ENCODE data around the gene SND1. TPM values are rescaled to one million over a fixed set of nuclear protein-coding genes. Genes with fewer than 3 reads are reported as not detected.

Gene SND1
- total RNA-seq, 2 experiments from 2014 or later: 158 to 166 TPM

GRCh38 chr7:127732306-127732705, 80.3 kb downstream of the SND1 start:
- DNase-seq: no peak
- no peak for ATAC-seq
- Mint-ChIP-seq H3K27me3 (no peaks in the 10 kb centered on the region), H3K27ac (no peak overlapping the region), H3K9me3 (ENCODE audit: low read depth) (no peaks in the 10 kb centered on the region), H3K4me3 (no peak overlapping the region), H3K4me1 (no peaks in the 10 kb centered on the region), H3K36me3 (peaks cover 10% of the 10 kb centered on the region)
- CTCF ChIA-PET: no interaction called here

GRCh38 chr7:127733986-127734385, 82.0 kb downstream of the SND1 start:
- ATAC-seq: no peak
- Mint-ChIP-seq H3K4me1 (no peaks in the 10 kb centered on the region), H3K27me3 (no peaks in the 10 kb centered on the region), H3K27ac (no peak overlapping the region), H3K4me3 (no peak overlapping the region), H3K9me3 (ENCODE audit: low read depth) (no peaks in the 10 kb centered on the region), H3K36me3 (peaks cover 10% of the 10 kb centered on the region)
- no peak for DNase-seq
- CTCF ChIA-PET: interaction anchor here (0.6 kb wide), 1 partner anchor 401 kb away, joined by 3 read pairs; no protein-coding TSS in a partner anchor

- ATAC-seq: no peak
- Mint-ChIP-seq H3K36me3 (peaks cover 10% of the 10 kb centered on the region), H3K27ac (no peak overlapping the region), H3K27me3 (no peaks in the 10 kb centered on the region), H3K4me3 (no peak overlapping the region), H3K9me3 (ENCODE audit: low read depth) (no peaks in the 10 kb centered on the region), H3K4me1 (no peaks in the 10 kb centered on the region)
- CTCF ChIA-PET: no interaction called here
- DNase-seq: no peak
These were observed 84.5 kb downstream of the SND1 start for GRCh38 chr7:127736511-127736910.

DNA sequence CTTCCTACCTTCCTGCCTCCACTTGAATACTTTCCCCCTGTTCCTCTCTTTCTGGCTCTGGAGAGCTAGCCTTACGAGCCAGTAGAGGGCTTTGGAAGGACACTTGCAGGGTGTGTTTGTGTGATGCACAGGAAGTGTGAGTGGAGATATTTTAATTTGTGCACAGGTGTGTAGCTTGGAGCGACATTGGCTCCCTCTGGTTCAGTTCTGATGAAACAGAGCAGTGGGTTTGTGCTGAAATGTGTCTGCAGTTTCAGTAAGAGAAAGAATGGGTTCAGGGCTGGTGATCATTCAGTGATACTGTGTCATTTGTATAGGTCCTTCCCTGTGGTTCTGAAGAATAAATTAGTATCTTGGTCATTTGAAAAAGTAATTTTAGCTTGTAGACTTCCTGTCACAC, 86.9 kb downstream of the SND1 start:
- ATAC-seq (no peak), DNase-seq (no peak)
- Mint-ChIP-seq H3K27me3 (no peaks in the 10 kb centered on the region), H3K4me1 (peaks cover 2% of the 10 kb centered on the region), H3K9me3 (ENCODE audit: low read depth) (no peaks in the 10 kb centered on the region), H3K36me3 (peaks cover 12% of the 10 kb centered on the region), H3K27ac (no peak overlapping the region), H3K4me3 (no peak overlapping the region)
- CTCF ChIA-PET: no interaction called here

GRCh38 chr7:127741764-127742375, 89.9 kb downstream of the SND1 start:
- peaks cover 24% of the 10 kb centered on the region for H3K36me3 Mint-ChIP-seq
- H3K9me3 Mint-ChIP-seq (ENCODE audit: low read depth): no peaks in the 10 kb centered on the region
- peaks cover 21% of the 10 kb centered on the region for H3K4me1 Mint-ChIP-seq
- H3K27me3 Mint-ChIP-seq: no peaks in the 10 kb centered on the region
- CTCF ChIA-PET: no interaction called here
- ATAC-seq: no peak
- DNase-seq: no peak
- no peak overlapping the region for H3K27ac Mint-ChIP-seq
- no peak overlapping the region for H3K4me3 Mint-ChIP-seq

DNA sequence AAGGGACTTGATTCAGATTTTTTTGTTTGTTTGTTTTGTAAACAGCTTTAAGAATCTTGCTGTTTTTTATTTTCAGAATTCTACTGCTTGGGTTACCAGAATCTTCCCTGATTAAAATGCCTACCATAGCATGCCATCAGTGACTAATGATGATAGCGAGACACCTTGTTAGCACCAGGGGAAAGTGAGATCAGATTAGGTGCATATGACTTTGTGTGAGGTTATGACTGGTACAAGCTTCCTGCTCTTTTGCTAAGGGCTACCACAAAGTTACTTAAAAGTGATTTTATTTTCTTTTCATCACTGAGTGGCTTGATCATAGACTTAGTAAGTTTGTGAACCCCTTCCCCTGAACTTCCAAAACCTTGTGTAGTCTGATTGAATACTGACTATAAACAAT, 93.5 kb downstream of the SND1 start:
- ATAC-seq (peak; percentile 76), DNase-seq (no peak)
- no peaks in the 10 kb centered on the region for H3K27me3 Mint-ChIP-seq
- H3K4me1 Mint-ChIP-seq: peaks cover 24% of the 10 kb centered on the region
- peaks cover 39% of the 10 kb centered on the region for H3K36me3 Mint-ChIP-seq
- no peak overlapping the region for H3K4me3 Mint-ChIP-seq
- no peak overlapping the region for H3K27ac Mint-ChIP-seq
- no peaks in the 10 kb centered on the region for H3K9me3 Mint-ChIP-seq (ENCODE audit: low read depth)
- CTCF ChIA-PET: no interaction called here

- ATAC-seq: no peak
- no peak overlapping the region for H3K4me3 Mint-ChIP-seq
- H3K27me3 Mint-ChIP-seq: no peaks in the 10 kb centered on the region
- DNase-seq: no peak
- H3K27ac Mint-ChIP-seq: no peak overlapping the region
- peaks cover 39% of the 10 kb centered on the region for H3K36me3 Mint-ChIP-seq
- H3K4me1 Mint-ChIP-seq: peaks cover 15% of the 10 kb centered on the region
- CTCF ChIA-PET: interaction anchor here (1.5 to 1.6 kb wide), 2 partner anchors 11 to 385 kb away, joined by 3 to 5 read pairs; no protein-coding TSS in a partner anchor
- no peaks in the 10 kb centered on the region for H3K9me3 Mint-ChIP-seq (ENCODE audit: low read depth)
These were observed 99.1 kb downstream of the SND1 start for GRCh38 chr7:127751062-127751461.

DNA sequence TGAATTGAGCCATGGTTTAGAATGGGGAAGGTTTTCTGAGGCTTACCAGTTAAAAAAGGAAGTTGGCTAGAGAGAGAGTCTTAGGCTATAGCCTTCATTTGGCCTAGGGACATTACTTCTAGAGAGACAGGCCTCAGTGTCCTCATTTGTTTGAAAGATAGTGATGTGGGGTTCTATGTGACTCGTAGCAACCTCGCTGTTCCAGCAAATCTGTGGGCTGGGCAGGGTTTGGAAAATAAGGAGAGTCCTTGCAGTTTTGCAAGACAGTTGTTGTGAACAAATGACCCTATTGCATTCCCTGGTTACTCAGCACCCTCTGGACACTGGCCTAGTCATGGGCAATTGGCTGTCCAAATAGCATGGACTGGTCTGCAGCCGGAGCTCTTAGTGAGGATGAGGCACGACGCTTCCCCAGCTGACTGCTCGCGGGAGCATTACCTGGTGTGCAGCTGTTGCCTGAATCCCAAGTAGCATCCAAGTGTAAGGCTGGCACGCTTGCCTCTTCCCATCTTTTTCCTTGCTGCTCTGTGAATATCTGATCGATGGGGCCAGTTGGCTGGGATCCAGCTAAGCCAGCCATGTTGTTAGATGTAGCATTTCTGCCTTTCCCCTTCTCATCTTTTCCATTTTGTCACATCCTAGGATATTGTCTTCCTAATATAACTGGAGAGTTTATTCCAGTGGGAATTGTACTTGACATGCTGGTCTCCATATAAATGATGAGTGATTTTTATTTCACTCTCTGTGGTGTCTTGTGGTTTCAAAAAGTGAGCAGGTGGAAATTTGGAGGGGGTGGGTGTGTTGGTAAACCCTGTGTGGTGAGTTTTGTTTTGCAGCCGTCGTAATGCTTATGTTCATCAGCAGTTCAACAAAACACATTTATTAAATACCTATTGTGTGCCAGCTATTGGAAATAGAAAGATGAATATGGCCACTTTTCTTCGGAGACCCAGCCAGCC, 99.8 kb downstream of the SND1 start:
- peaks cover 15% of the 10 kb centered on the region for H3K4me1 Mint-ChIP-seq
- H3K27ac Mint-ChIP-seq: no peak overlapping the region
- CTCF ChIA-PET: interaction anchor here (1.5 to 1.6 kb wide), 2 partner anchors 11 to 384 kb away, joined by 3 to 5 read pairs; no protein-coding TSS in a partner anchor
- H3K4me3 Mint-ChIP-seq: no peak overlapping the region
- H3K36me3 Mint-ChIP-seq: peaks cover 35% of the 10 kb centered on the region
- DNase-seq: no peak
- no peaks in the 10 kb centered on the region for H3K9me3 Mint-ChIP-seq (ENCODE audit: low read depth)
- no peaks in the 10 kb centered on the region for H3K27me3 Mint-ChIP-seq
- no peak for ATAC-seq

- Mint-ChIP-seq H3K4me1 (peaks cover 15% of the 10 kb centered on the region), H3K27ac (no peak overlapping the region), H3K27me3 (no peaks in the 10 kb centered on the region), H3K4me3 (no peak overlapping the region), H3K9me3 (ENCODE audit: low read depth) (no peaks in the 10 kb centered on the region), H3K36me3 (peaks cover 33% of the 10 kb centered on the region)
- no peak for ATAC-seq
- DNase-seq: no peak
- CTCF ChIA-PET: no interaction called here
These were observed 100.8 kb downstream of the SND1 start for GRCh38 chr7:127752829-127753228.

GRCh38 chr7:127754457-127754856, 102.5 kb downstream of the SND1 start:
- Mint-ChIP-seq H3K4me1 (peaks cover 17% of the 10 kb centered on the region), H3K27ac (no peak overlapping the region), H3K9me3 (ENCODE audit: low read depth) (no peaks in the 10 kb centered on the region), H3K27me3 (no peaks in the 10 kb centered on the region), H3K4me3 (no peak overlapping the region), H3K36me3 (peaks cover 25% of the 10 kb centered on the region)
- DNase-seq (no peak), ATAC-seq (no peak)
- CTCF ChIA-PET: interaction anchor here (1.2 kb wide), 1 partner anchor 9 kb away, joined by 3 read pairs; no protein-coding TSS in a partner anchor

DNA sequence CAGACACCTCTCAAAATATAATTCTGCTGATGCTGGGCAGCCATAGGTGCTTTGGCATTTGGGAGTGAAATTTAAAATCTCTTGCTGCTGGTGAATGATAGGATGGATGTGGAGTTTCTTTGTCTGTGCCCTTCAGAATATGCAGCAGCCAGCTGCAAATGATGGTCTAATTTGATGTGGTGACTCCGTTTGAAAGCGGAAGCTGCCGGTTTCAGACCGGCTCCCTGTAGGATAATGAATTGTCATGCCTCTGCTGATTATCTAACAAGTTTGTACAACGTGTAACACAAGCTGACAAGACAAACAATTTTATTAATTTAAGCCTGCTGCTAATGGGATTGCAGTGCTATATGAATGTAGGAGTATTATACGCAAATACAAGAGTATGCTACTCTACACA, 103.5 kb downstream of the SND1 start:
- Mint-ChIP-seq H3K36me3 (peaks cover 24% of the 10 kb centered on the region), H3K4me3 (no peak overlapping the region), H3K27me3 (no peaks in the 10 kb centered on the region), H3K27ac (no peak overlapping the region), H3K4me1 (peaks cover 24% of the 10 kb centered on the region), H3K9me3 (ENCODE audit: low read depth) (no peaks in the 10 kb centered on the region)
- no peak for DNase-seq
- CTCF ChIA-PET: interaction anchor here (1.2 kb wide), 1 partner anchor 8 kb away, joined by 3 read pairs; no protein-coding TSS in a partner anchor
- ATAC-seq: no peak

GRCh38 chr7:127755965-127756364, 104.0 kb downstream of the SND1 start:
- H3K36me3 Mint-ChIP-seq: peaks cover 22% of the 10 kb centered on the region
- no peak overlapping the region for H3K27ac Mint-ChIP-seq
- H3K4me1 Mint-ChIP-seq: peaks cover 26% of the 10 kb centered on the region
- CTCF ChIA-PET: interaction anchor here (0.8 kb wide), 1 partner anchor 454 kb away, joined by 3 read pairs; no protein-coding TSS in a partner anchor
- ATAC-seq: no peak
- no peaks in the 10 kb centered on the region for H3K27me3 Mint-ChIP-seq
- no peak for DNase-seq
- no peak overlapping the region for H3K4me3 Mint-ChIP-seq
- no peaks in the 10 kb centered on the region for H3K9me3 Mint-ChIP-seq (ENCODE audit: low read depth)

DNA sequence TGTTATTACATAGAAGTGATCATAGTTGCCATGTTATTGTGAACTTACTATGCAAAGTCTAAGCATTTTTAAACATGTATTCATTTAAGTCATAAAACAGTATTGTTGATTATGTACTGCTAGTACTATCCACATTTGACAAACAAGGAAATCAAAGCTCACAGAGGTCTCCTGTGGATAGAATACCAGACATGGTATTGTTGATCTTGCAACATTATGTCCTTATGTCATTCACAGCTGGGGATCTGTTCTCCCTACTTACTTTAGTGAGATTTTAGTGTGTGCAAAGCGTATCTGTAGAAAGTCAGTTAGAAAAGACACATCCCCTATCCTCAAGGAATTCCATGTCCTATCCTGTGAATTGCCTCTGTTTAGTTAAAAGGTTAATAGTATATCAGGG, 106.1 kb downstream of the SND1 start:
- Mint-ChIP-seq H3K9me3 (ENCODE audit: low read depth) (no peaks in the 10 kb centered on the region), H3K4me1 (peaks cover 29% of the 10 kb centered on the region), H3K27me3 (no peaks in the 10 kb centered on the region), H3K27ac (no peak overlapping the region), H3K4me3 (no peak overlapping the region), H3K36me3 (peaks cover 20% of the 10 kb centered on the region)
- DNase-seq (no peak), ATAC-seq (no peak)
- CTCF ChIA-PET: no interaction called here

Measured in activated CD8-positive, alpha-beta memory T cell treated with anti-CD3 and anti-CD28 coated beads, Interleukin-2, amount 10 ng/mL, durations not matched to agents 7 days and 5 days (primary cell).